Right forelimb (tissue), 1 donor: ENCODE results near the gene ATP6V0B.

Experiments used
- DNase-seq: peaks from one replicate; pipeline ENCODE4 v3.0.0-alpha.2; 2018

ATP6V0B gene

GRCh38 chr1:43946236-43947060 lies 28.3 kb upstream of the ATP6V0B start, which contains the start of gene IPO13:
Gene IPO13 (plus strand): TSS chr1:43946950. CDS start chr1:43947601, 651 bp downstream.
- DNase-seq: peak; percentile 97

DNA sequence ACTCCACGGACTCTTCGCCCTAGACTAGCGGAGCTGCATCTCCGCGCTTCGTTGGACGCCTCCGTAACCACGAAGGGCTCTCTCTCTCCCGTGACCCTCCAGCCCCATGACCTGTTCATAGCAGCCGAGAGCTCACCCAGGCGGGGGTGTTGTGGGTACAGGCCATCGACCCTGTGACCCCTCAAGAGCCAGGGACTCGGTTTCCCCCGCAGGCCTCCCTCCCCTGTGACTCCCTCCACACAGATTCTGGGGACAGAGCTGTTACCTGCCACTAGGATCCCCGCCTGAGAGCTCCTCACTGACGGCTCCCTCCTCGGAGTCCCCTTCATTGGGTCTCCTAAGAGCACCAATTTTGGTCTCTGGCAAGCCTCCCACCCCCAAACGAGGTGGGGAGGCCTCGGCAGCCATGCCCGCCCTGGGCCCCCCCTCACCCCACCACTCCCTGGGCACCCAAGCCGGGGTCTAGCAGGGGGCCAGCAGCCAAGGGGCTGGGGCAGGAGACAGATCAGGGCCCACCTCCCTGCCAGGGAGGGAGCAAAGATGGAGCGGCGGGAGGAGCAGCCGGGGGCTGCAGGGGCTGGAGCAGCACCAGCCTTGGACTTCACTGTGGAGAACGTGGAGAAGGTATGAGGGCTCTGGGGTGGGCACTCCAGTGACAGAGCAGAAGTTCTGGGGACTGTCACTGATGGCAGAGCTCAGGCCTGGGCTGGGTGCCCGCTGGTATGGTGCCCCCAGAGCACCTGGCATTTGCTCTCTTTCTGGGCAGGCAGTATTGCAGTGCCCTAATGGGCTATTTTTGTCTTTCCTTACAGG lies 27.5 kb upstream of the ATP6V0B start:
- no peak for DNase-seq

DNA sequence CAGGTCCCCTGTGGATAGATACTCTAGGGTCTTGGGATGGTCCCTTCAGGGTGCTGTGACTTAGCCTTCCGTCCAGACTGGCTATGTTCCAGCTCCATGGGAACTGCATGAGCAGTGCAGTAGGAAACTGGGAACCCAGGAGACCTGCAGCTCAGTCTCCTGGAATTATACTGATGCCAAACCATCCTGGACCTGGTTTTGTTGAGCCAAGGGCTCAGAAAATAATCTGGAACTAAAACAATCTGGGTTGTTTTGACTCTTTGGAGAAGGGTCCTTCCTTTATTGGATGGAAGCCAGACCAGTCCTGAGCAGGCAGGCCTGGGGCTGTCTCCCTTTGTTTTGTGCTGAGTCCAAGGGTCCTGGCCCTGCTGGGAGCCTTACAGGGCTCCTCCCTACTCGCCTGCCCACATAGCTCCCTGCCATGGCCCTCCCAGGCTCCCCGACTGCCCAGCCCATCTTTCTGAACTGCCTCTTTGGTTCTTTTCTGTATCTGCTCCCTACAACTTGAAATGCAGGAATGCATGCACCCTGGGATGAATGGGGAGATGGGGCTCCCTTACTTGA lies 26.8 kb upstream of the ATP6V0B start:
- no peak for DNase-seq

DNA sequence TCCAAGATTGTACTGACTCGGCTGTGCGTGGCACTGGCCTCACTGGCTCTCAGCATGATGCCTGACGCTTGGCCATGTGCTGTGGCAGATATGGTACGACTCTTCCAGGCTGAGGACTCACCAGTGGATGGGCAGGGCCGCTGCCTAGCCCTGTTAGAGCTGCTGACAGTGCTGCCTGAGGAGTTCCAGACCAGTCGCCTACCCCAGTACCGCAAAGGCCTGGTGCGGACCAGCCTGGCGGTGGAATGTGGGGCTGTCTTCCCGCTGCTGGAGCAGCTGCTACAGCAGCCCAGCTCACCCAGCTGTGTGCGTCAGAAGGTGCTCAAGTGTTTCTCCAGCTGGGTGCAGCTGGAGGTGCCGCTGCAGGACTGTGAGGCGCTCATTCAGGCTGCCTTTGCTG lies 25.1 kb upstream of the ATP6V0B start:
- peak; percentile 61 for DNase-seq

DNA sequence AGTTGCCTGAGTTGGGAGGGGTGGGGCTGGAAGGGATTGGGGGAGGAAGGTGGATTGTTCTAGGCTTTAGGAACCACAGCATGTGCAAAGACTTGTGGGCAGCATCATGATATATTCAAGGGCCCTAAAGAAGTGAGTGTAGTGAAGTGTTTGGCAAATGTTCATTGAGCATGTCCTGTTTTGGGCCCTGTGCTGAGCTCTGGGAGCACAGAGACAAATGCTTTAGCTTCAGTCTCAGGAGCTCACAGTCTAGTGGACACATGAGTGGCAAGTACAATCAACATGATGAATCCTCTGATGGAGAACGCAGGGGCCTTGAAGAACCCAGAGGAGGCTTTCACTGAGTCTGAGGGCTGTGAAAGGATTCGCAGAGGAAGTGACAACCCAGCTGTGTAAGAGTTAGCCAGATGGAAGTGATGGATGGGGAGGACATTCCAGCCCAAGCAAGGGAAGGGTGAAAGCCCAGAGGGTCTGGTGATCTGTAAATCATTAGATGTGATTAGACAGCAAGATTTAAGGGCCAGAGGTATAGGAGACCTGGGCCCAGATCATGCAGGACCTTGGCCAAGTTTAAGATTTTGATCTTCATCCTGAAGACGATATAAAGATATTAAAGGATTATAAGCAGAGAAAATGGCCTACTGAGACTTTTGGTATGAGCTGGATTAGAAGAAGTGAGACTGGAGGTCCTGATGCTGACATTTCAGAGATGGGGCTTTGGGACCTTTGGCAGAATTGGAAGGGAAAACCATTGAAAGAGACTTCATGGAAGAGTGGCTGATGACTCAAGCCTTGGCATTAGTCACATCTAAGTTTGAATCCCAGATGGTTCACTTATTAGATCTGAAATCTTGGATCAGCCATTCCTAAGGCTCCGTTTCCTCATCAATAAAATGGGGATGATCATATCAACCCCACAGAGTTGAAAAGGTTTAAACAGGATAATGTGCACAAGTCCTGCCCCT lies 23.5 kb upstream of the ATP6V0B start:
- no peak for DNase-seq

DNA sequence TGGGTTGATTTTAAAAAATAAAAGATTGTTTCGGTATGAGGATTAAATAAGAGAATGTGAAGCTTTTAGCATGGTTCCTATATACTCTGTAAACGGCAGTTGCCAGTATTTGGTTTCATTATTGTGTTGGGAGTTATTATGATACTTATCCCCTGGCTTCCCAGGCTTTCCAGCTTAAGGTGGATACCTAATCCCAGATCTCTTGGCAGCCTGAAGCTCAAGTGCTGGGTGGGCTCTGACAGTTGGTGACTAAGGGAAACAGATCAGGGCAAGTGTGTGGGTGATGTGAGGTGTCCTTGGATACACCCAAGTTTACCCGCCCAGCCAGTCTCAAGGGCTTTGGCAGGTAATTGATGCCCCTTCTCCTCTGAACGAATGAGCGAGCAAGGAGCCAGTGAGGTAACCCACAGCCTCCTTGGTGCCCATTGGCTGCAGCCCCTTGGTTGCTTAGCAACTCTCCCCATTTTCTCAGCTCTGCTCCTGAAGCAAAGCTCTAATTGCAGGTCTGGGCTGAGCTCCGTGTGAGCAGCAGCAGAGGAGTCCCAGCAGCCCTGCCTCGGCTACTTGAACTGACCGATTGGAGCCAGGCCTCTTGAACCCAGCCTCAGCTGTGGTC lies 21.9 kb upstream of the ATP6V0B start:
- no peak for DNase-seq

GRCh38 chr1:43953361-43953760 lies 21.4 kb upstream of the ATP6V0B start:
- no peak for DNase-seq

DNA sequence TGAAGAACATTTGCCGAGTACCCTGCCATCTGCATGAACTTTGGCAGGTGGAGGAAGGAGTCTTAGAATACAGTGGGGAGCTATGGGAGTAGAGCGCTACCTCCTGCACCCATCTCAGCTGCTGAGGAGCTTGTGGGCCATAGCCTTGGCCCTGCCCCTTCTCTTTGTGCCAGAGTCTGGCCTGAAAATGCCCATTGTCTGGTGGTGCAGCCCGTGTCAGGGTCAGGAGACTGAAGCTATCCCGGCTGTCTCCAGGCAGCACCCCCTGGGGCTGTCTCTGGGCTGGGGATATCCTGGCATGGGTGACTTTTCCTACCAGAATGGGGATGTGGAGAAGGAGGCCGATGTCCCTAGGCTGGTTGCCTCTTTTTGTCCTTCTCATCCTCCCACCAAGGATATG lies 20.7 kb upstream of the ATP6V0B start:
- DNase-seq: no peak

DNA sequence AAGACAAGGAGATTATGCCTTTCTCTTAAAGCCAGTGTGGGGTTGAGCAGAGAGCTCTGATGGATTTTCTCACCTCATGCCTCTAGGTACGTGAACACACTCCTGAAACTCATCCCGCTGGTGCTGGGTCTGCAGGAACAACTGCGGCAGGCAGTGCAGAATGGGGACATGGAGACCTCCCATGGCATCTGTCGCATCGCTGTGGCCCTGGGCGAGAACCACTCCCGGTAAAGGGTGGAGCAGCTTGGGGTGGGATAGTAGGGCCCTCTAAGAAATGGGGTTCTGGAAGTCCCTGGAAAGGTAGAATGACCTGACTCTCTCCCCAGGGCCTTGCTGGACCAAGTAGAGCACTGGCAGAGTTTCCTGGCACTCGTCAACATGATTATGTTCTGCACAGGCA lies 18.5 kb upstream of the ATP6V0B start:
- DNase-seq: no peak

- DNase-seq: no peak
Measured at GRCh38 chr1:43957407-43958040, 17.2 kb upstream of the ATP6V0B start.

GRCh38 chr1:43958351-43959255 lies 16.2 kb upstream of the ATP6V0B start:
- DNase-seq: no peak

DNA sequence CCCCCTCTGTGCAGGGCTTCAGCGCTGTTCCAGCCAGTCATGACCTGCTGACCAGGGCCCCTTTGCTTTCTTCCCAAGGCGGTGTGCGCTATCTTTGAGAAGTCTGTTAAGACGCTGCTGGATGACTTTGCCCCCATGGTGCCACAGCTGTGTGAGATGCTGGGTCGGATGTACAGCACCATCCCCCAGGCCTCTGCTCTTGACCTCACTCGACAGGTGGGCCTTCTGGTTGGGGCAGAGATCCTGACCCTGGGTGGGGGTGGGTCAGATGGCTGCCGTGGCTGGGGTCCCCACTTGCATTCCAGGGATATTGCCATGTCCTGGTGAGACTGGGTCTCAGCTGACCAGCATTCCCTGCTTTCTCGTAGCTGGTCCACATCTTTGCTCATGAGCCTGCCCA lies 14.0 kb upstream of the ATP6V0B start:
- DNase-seq: no peak

DNA sequence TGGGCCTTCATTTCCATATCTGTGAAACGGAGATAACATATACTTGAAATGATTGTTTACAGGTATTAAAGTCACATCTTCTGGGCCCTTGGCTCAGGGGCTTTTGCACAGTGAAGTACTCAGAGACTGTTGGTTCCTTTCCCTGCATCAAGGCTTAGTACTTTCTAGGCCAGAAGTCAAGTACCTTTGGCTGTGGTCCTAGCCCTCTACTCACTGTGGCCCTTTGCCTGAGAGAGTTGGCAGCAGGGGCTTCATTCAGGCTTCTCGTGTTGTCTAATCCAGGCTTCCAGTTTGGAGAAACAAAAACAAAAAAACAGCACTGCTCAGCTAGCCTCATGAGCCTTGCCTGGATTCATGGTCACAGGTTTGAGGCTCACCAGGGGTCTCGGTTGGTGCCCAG lies 13.1 kb upstream of the ATP6V0B start:
- no peak for DNase-seq

- DNase-seq: no peak
Measured at GRCh38 chr1:43962324-43962723, 12.4 kb upstream of the ATP6V0B start.

DNA sequence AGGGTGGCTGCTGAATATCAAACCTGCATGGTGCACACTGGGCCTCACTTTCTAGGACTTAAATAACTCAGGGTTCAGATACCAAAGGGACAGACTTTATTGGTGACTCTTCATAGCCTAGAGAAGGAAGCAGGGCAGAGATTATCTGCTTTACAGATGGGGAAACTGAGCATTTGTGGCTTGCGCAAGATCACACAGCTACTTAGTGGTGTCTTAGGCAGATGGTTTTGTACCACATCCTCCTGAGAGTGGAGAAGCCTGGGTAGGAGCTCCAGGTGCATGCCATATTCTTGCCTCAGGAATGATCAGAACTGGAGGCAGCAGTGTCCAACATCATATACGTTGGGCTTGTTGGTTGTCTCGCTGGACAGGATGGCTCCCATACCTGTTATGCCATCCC lies 11.8 kb upstream of the ATP6V0B start:
- DNase-seq: no peak

GRCh38 chr1:43963890-43964289 lies 10.9 kb upstream of the ATP6V0B start:
- DNase-seq: no peak

GRCh38 chr1:43965316-43965715 lies 9.4 kb upstream of the ATP6V0B start:
- DNase-seq: no peak

GRCh38 chr1:43968348-43968948 lies 6.3 kb upstream of the ATP6V0B start:
- no peak for DNase-seq

GRCh38 chr1:43969416-43969745 lies 5.4 kb upstream of the ATP6V0B start:
- DNase-seq: no peak
